ENCODE measurements around the gene VIP. TPM values are rescaled to one million over a fixed set of nuclear protein-coding genes. Genes with fewer than 3 reads are reported as not detected.

Gene VIP
- total and polyA plus RNA-seq, 2 of the 8 experiments (the other 6 are each of a cell fraction or from before 2014, with no cell fraction given), result not detected

- H2AK5ac ChIP-seq (ENCODE audit: low read depth, low read length), result no peak overlapping the region
- no peaks in the 10 kb centered on the region for H3K9me3 ChIP-seq (ENCODE audit: insufficient read depth in 2 of 2, low read depth in 1 of 2, low read length in 1 of 2)
- no peak overlapping the region for H3K56ac ChIP-seq (replicated peaks; ENCODE audit: insufficient read length, low read depth, low read length)
- no peak overlapping the region for H3K23ac ChIP-seq (ENCODE audit: insufficient read length)
- no peaks in the 10 kb centered on the region for H4K20me1 ChIP-seq (replicated peaks in 1 of 2; ENCODE audit: control insufficient read depth in 1 of 2, insufficient read depth in 2 of 2, low read length in 2 of 2)
- no peak overlapping the region for H4K8ac ChIP-seq (ENCODE audit: extremely low read depth, insufficient read depth, low read length)
- no peak overlapping the region for H2BK120ac ChIP-seq (replicated peaks; ENCODE audit: low read depth, low read length)
- CTCF ChIA-PET (ENCODE audit: partially characterized antibody), result interaction anchor here (0.6 to 3.6 kb wide), 18 partner anchors 12 to 400 kb away, joined by 3 to 21 read pairs (median 3); no protein-coding TSS in a partner anchor
- no peak overlapping the region for H3K18ac ChIP-seq (ENCODE audit: extremely low read depth, low read length)
- no peaks in the 10 kb centered on the region for H3K79me1 ChIP-seq (ENCODE audit: low read depth, low read length)
- H2BK20ac ChIP-seq (ENCODE audit: low read length), result no peak overlapping the region
- H4K5ac ChIP-seq (ENCODE audit: insufficient read length, low read depth, low read length), result no peak overlapping the region
- H3K4me3 ChIP-seq (ENCODE audit: extremely low read depth in 1 of 4, insufficient read depth in 2 of 4, low read depth in 3 of 4, low read length in 4 of 4), result no peak overlapping the region
- no peak overlapping the region for H2BK12ac ChIP-seq (ENCODE audit: low read depth, low read length)
- peaks cover 0 to 1% (median 0%) of the 10 kb centered on the region in 4 experiments; a peak in 1 of 7 replicates for H3K27me3 ChIP-seq (replicated peaks in 1 of 4; ENCODE audit: control insufficient read depth in 3 of 4, extremely low read depth in 1 of 4, insufficient read depth in 3 of 4, low read length in 3 of 4)
- H3K14ac ChIP-seq (ENCODE audit: insufficient read length), result no peak overlapping the region
- POLR2A ChIA-PET (ENCODE audit: partially characterized antibody), result interaction anchor here (0.9 kb wide), 1 partner anchor 16 kb away, joined by 3 read pairs; no protein-coding TSS in a partner anchor
- H2BK5ac ChIP-seq (ENCODE audit: low read depth, low read length), result no peak overlapping the region
- H3K79me2 ChIP-seq (ENCODE audit: control insufficient read depth in 1 of 2, insufficient read depth in 2 of 2, low read length in 2 of 2), result no peaks in the 10 kb centered on the region
- FAIRE-seq, result no peak
- H3K4me2 ChIP-seq (ENCODE audit: insufficient read depth in 1 of 2, low read depth in 2 of 2, low read length in 2 of 2), result no peak overlapping the region
- WGBS, 2 experiments (ENCODE audit: extremely low coverage in 1 of 2, insufficient coverage in 1 of 2, insufficient read length in 1 of 2, insufficient replicate concordance in 2 of 2, low coverage in 1 of 2, low lambda C conversion rate in 2 of 2, missing lambda C conversion rate in 1 of 2), result 87% methylated on average over 4 of the region's 4 CpGs; no CpG with 5 or more reads in 1 of the 2 experiments
- no peaks in the 10 kb centered on the region for H3K4me1 ChIP-seq (replicated peaks in 1 of 4; ENCODE audit: control insufficient read depth in 3 of 4, insufficient read depth in 4 of 4, low read length in 3 of 4)
- no peak overlapping the region for H2BK15ac ChIP-seq (ENCODE audit: low read length)
- no peak overlapping the region for H3K27ac ChIP-seq (ENCODE audit: low read depth, low read length)
- no peaks in the 10 kb centered on the region for H3K36me3 ChIP-seq (ENCODE audit: control insufficient read depth in 2 of 4, insufficient read depth in 4 of 4, low read length in 3 of 4)
- no peak overlapping the region for H3K9ac ChIP-seq (replicated peaks in 1 of 4; ENCODE audit: extremely low read depth in 1 of 4, low read depth in 3 of 4, low read length in 3 of 4)
- DNase-seq (ENCODE audit: low read depth in 1 of 2, low spot score in 2 of 2), result no peak
- H4K91ac ChIP-seq (replicated peaks; ENCODE audit: insufficient read length, low read length), result no peak overlapping the region
- H3K4ac ChIP-seq (replicated peaks; ENCODE audit: insufficient read length, low read depth, low read length), result no peak overlapping the region
- H2AFZ ChIP-seq (ENCODE audit: low read length), result no peak overlapping the region
- H3K23me2 ChIP-seq (ENCODE audit: low read depth, low read length), result no peaks in the 10 kb centered on the region
- TF ChIP-seq SP4 (IDR thresholded peaks at IDR 0.05; ENCODE audit: low read length) (no peak), SUZ12 (IDR thresholded peaks at IDR 0.05; ENCODE audit: low read length) (no peak), TAF1 (IDR thresholded peaks at IDR 0.05; ENCODE audit: low read depth, low read length) (no peak), SIN3A (conservative IDR thresholded peaks at IDR 0.05 in 1 of 2, IDR thresholded peaks at IDR 0.05 in 1 of 2; ENCODE audit: low read depth in 1 of 2, low read length in 2 of 2) (no peak), HDAC6 (IDR thresholded peaks at IDR 0.05; ENCODE audit: low read depth, low read length) (no peak), FOSL1 (IDR thresholded peaks at IDR 0.05; ENCODE audit: insufficient read depth, low read depth, low read length) (no peak), YY1 (IDR thresholded peaks at IDR 0.05; ENCODE audit: low read depth, low read length) (no peak), SP1 (IDR thresholded peaks at IDR 0.05; ENCODE audit: low read depth, low read length) (no peak), USF2 (IDR thresholded peaks at IDR 0.05; ENCODE audit: low read length) (no peak), KDM1A (IDR thresholded peaks at IDR 0.05; ENCODE audit: borderline replicate concordance, low read length) (no peak), CBX8 (IDR thresholded peaks at IDR 0.05; ENCODE audit: borderline replicate concordance, low read depth, low read length) (no peak), MAX (IDR thresholded peaks at IDR 0.05) (no peak), CHD2 (IDR thresholded peaks at IDR 0.05; ENCODE audit: low read length) (no peak)
Measured at GRCh38 chr6:152701863-152702401, 48.7 kb upstream of the VIP start.
